GM11168 (cell line): Measurements from ENCODE around the gene HPCAL1.
"Not testable (repeated sequence)": the region's sequence is repeated elsewhere in the genome, so short reads cannot be mapped to it uniquely, and the experiment has no call there.

Experiments used
- in situ Hi-C: fragments of 300-500 bp; cut with MboI; formaldehyde crosslinking; loops from one replicate; pipeline ENCODE4 v1.12.0; 2022; ENCODE audit warnings: low sequenced_read_pairs; ENCODE audit not compliant: unreplicated experiment

Gene HPCAL1

GRCh38 chr2:10428924-10429323 lies 126.2 kb downstream of the HPCAL1 start:
- in situ Hi-C loops = no loop called here

DNA sequence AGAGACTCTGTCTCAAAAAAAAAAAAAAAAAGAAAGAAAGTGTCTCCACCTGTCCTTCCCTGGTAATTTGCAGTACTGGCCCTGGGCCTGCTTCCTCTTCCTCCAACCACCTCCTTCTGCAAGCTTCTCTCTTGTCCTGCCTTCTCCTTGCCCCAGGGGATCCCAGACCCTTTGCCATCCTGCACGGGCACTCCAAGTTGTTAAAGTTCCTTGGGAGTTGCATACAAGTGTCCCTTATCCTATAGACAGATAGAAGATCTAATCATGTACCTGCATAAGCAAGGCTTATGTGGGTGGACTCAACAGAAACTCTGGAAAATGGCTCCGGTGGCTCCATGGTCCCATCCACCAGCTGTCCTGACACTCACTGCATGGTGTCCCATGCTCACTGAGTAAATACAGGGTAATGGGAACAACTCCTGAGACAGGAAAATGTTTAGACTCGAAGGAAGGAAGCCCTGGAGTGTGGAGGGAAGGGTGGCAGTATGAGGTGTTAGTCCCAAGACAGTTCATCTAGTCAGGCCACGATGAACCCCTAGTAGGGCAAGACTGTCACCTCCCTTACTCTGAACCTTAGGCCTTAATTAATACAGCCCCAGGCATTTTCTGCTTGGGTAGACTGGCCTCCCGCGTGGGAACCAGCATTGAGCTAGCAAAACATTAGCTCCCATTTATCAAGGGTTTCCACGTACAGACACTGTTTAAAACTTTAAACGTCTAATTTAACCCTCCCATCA lies 128.3 kb downstream of the HPCAL1 start:
- in situ Hi-C loops = no loop called here

- in situ Hi-C loops = no loop called here
Measured at GRCh38 chr2:10431797-10432196, 129.1 kb downstream of the HPCAL1 start.

- in situ Hi-C loops = no loop called here
Measured at GRCh38 chr2:10432311-10433181, 129.8 kb downstream of the HPCAL1 start.

- in situ Hi-C loops = no loop called here
Measured at GRCh38 chr2:10433264-10433946, 130.7 kb downstream of the HPCAL1 start.

- in situ Hi-C loops = no loop called here
Measured at GRCh38 chr2:10433947-10434885, 131.5 kb downstream of the HPCAL1 start.

DNA sequence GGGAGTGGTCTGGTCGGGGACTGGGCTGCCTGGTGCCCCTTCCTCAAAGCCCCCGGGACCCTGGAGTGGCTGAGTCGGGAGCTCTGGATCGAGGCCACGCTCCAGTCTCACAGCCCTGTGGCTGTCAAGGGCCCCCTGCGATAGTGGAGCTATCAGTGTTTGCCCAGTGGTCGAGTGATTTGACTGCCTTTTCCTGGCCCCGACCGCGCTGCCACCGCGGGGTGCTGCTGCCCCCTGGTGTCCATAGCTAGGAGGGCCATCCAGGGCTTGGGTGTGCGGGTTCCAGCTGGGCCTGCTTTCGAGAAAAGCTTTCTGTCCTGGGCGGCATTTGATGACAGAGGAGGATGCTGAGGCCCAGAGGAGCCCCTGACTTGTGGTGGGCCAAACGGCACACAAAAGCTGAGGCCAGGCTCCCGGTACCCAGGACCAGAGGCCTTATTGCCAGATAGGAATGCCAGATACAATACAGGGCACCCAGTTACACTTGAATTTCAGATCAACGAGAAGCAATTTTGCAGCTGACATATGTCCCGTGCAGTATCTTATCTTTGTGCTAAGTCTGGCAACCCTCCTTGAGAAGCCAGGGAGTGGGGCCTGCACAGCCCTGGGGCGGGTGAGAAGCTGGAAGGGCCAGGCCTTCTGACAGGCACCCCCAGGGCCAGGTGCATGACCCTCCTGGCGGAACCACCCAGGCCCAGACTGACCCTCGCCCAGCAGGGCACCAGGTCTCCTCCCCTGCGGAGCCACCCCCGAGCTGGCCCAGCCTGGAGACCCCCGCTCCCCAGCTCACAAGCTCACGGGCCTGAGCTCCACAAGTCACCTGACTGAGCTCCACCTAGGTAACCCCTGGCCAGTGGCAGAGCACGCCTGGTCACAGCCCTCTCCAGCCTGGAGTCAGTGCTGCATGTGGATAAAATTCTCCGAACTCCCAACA lies 132.4 kb downstream of the HPCAL1 start:
- in situ Hi-C loops = no loop called here

- in situ Hi-C loops = no loop called here
Measured at GRCh38 chr2:10435820-10436204, 133.1 kb downstream of the HPCAL1 start.

DNA sequence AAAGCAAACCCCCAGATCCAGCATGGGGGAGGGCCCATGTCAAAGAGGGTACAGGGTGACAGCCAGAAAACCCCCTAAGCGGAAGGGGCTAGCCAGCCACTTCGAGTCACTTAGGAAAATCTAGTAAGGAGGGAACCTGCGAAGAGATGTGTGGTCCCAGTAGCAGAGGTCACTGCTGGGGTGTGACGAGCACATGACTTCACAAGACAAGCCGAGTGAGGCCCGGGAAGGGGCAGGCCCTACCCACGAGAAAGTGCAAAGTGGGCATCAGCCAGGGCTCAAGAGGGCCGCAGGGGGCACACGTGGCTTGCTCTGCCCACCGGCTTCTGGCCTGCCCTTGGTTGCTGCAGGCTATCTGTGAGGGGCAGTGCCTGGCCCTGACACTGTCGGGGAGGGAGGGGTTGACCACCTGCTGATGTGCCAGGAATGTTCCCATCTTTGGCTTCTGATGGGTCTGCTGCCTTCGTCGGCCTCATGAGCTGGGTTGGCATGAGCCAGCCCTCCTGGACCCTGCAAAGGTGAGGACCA lies 133.9 kb downstream of the HPCAL1 start:
- in situ Hi-C loops = no loop called here

DNA sequence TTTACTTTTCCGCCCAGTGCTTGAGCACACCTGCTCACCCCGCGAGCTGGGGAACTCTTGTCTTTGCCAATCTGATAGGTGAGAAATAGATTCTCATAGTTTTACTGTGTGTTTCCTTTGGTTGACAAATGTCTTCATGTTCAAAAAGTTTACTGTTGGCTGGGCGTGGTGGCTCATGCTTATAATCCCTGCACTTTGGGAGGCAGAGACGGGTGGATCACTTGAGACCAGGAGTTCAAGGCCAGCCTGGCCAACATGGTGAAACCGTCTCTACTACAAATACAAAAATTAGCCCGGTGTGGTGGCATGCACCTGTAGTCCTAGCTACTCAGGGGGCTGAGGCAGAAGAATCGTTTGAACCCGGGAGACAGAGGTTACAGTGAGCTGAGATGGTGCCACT lies 135.1 kb downstream of the HPCAL1 start:
- in situ Hi-C loops = no loop called here

DNA sequence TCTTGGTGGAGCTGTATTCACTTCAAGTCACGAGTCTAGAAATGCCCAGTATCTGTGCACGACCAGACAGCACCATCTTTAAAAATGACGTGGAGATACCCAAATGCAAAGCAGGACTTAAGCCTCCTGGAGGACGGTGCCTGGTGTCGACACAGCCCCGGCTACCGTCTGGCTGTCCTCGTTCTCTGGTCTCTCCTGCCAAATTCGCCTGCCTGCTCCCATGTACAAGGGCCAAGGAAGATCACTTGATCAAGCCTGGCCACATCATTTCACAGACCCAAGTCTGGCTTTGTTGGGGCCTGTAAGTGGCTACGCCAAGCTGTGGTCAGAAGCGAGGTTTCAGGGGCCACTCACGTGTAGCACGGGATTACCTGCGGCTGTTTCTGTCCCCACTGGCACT lies 136.0 kb downstream of the HPCAL1 start:
- in situ Hi-C loops = no loop called here

GRCh38 chr2:10439185-10439879 lies 136.6 kb downstream of the HPCAL1 start:
- in situ Hi-C loops = no loop called here

GRCh38 chr2:10439971-10440370 lies 137.3 kb downstream of the HPCAL1 start:
- in situ Hi-C loops = no loop called here

GRCh38 chr2:10440736-10441135 lies 138.0 kb downstream of the HPCAL1 start:
- in situ Hi-C loops = no loop called here

- in situ Hi-C loops = no loop called here
Measured at GRCh38 chr2:10441948-10442347, 139.2 kb downstream of the HPCAL1 start.

- in situ Hi-C loops = not testable (repeated sequence)
Measured at GRCh38 chr2:10442469-10443126, 139.9 kb downstream of the HPCAL1 start.

DNA sequence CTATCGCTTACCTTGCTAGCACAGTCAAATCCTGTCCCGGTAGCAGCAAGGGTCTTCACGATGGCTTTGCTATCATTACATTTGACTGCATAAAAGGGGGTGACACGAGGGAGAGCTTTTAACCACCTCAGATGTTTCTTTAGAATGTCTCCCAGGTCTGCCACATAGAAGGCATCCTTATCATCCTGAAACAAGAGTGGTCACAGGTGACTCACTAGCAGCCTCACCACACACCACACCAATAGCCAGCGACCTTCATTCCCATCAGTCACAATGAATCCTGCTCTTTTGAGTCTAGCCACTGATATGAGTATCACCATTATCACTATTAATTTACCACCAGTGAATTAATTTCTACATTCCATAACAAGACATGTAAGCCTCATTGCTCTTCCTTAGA lies 141.8 kb downstream of the HPCAL1 start:
- in situ Hi-C loops = no loop called here

GRCh38 chr2:10446631-10447030 lies 143.9 kb downstream of the HPCAL1 start:
- in situ Hi-C loops = no loop called here
